H1 (cell line): Measurements from ENCODE around the gene GNB1L. TPM values are rescaled to one million over a fixed set of nuclear protein-coding genes. Genes with fewer than 3 reads are reported as not detected.

Source experiments
- polyA plus RNA-seq, 7 experiments: library from polyadenylated mRNA; depleted of rRNA in 3 of 7; stranded (reverse) in 5 of 7; unstranded in 2 of 7; fragments of >200 nt in 5 of 7; fragments of 200-250 nt in 2 of 7; gene quantifications; 1 replicate in 5 of 7; 2 replicates in 1 of 7; 4 replicates in 1 of 7; pipeline versions ENCODE4 v1.2.1 to v1.2.3, GENCODE V29; 2011 to 2013; ENCODE audit warnings: missing spikeins in 2 of 7, mixed read lengths in 2 of 7
- total RNA-seq: library from RNA; stranded (reverse); fragmentation: NEBNext Ultra II Directional; extraction: Animal tissue kit (Norgen Biotek cat#: 25700); gene quantifications from 2 replicates; pipeline ENCODE4 v1.2.1, GENCODE V29; 2021

Gene GNB1L
- total and polyA plus RNA-seq, 2 of the 8 experiments (the other 6 are each of a cell fraction or from before 2014, with no cell fraction given): 14.0 to 15.6 TPM

Other genes starting within 250 kb of the GNB1L start
- 7.8 and 8.6 TPM in 2 replicates for gene SEPTIN5, start 140.4 kb downstream of the GNB1L start, total RNA-seq
- 6.0 and 9.1 TPM in 2 replicates for gene SEPTIN5, start 140.4 kb downstream of the GNB1L start, polyA plus RNA-seq (2011; rRNA removed)
- gene GP1BB, start 131.3 kb downstream of the GNB1L start, total RNA-seq: not detected in 2 replicates
- gene GP1BB, start 131.3 kb downstream of the GNB1L start, polyA plus RNA-seq (2011; rRNA removed): 0.36 and 0.66 TPM in 2 replicates
- 0.28 and 0.38 TPM in 2 replicates for gene TBX1, start 94.1 kb downstream of the GNB1L start, total RNA-seq
- gene TBX1, start 94.1 kb downstream of the GNB1L start, polyA plus RNA-seq (2011; rRNA removed): not detected in 2 replicates
- gene RTL10, start within 50 bp of the GNB1L start, total RNA-seq: 16.1 and 18.8 TPM in 2 replicates
- 11.5 and 15.5 TPM in 2 replicates for gene RTL10, start within 50 bp of the GNB1L start, polyA plus RNA-seq (2011; rRNA removed)
- 15.2 and 16.6 TPM in 2 replicates for gene COMT, start 86.9 kb upstream of the GNB1L start, total RNA-seq
- 33.7 and 45.0 TPM in 2 replicates for gene COMT, start 86.9 kb upstream of the GNB1L start, polyA plus RNA-seq (2011; rRNA removed)
- 14.2 and 14.8 TPM in 2 replicates for gene TXNRD2, start 86.9 kb upstream of the GNB1L start, total RNA-seq
- 21.9 and 25.0 TPM in 2 replicates for gene TXNRD2, start 86.9 kb upstream of the GNB1L start, polyA plus RNA-seq (2011; rRNA removed)
- gene ARVCF, start 161.9 kb upstream of the GNB1L start, total RNA-seq: 43.2 and 49.6 TPM in 2 replicates
- gene ARVCF, start 161.9 kb upstream of the GNB1L start, polyA plus RNA-seq (2011; rRNA removed): 31.0 and 68.3 TPM in 2 replicates
- 10.1 and 13.6 TPM in 2 replicates for gene TANGO2, start 166.2 kb upstream of the GNB1L start, total RNA-seq
- gene TANGO2, start 166.2 kb upstream of the GNB1L start, polyA plus RNA-seq (2011; rRNA removed): 18.2 and 18.4 TPM in 2 replicates
- gene DGCR8, start 225.4 kb upstream of the GNB1L start, total RNA-seq: 42.3 and 43.7 TPM in 2 replicates
- 23.7 and 42.5 TPM in 2 replicates for gene DGCR8, start 225.4 kb upstream of the GNB1L start, polyA plus RNA-seq (2011; rRNA removed)